GM20431 (cell line): ENCODE results near the gene RBM23.

Experiments
- in situ Hi-C: fragments of 300-500 bp; cut with MseI, MboI; formaldehyde crosslinking; loops from one replicate; pipeline ENCODE4 v1.15.0; 2020; ENCODE audit warnings: low sequenced_read_pairs; ENCODE audit not compliant: unreplicated experiment

RBM23 gene

GRCh38 chr14:22887260-22887989, 31.5 kb downstream of the RBM23 start:
- in situ Hi-C loops: no loop called here

DNA sequence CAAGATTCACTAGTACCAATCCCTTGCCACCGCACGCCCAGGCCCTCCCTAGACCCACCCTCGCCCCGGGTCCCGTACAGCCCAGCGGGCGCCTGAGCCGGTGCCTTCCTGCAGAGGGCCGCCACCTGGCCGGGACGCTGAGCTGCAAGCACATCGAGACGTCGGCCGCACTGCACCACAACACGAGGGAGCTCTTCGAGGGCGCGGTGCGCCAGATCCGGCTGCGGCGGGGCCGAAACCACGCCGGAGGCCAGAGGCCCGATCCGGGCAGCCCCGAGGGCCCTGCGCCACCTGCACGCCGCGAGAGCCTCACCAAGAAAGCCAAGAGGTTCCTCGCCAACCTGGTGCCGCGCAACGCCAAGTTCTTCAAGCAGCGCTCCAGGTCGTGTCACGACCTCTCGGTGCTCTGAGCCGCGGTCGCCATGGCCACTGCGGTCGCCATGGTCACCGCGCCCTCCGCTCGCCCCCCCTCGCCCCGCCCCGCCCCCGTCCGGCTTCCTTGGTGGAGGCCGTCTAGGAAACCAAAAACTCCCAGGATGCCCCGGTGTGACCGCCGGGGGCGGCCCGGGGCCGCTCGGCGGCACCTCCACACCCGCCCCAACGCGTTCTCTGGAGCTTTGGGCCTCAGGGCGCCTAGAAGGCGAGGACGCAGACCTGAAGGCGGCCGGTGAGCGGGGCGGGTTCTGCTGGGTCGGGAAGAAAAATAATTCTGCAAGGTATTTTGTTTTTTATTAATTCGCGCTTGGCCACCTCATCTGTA, 32.3 kb downstream of the RBM23 start:
- in situ Hi-C loops: no loop called here

DNA sequence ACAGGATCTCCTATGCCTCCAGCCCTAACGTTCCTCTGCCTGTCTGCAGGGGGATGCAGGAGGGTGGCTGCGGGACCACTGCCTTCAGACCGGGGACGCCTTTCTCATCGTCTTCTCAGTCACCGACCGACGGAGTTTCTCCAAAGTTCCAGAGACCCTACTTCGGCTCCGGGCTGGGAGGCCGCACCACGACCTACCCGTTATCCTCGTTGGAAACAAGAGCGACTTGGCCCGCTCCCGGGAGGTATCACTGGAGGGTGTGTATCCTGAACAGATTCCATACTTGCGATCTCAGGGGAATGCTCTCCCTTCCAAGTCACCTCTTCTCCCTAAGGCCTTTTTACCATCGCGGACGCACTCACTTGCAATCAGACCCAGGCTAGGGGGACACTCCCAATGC, 33.0 kb downstream of the RBM23 start:
- in situ Hi-C loops: no loop called here

- in situ Hi-C loops: no loop called here
Measured at GRCh38 chr14:22884738-22885523, 34.0 kb downstream of the RBM23 start.

GRCh38 chr14:22884076-22884737, 34.7 kb downstream of the RBM23 start:
- in situ Hi-C loops: no loop called here

DNA sequence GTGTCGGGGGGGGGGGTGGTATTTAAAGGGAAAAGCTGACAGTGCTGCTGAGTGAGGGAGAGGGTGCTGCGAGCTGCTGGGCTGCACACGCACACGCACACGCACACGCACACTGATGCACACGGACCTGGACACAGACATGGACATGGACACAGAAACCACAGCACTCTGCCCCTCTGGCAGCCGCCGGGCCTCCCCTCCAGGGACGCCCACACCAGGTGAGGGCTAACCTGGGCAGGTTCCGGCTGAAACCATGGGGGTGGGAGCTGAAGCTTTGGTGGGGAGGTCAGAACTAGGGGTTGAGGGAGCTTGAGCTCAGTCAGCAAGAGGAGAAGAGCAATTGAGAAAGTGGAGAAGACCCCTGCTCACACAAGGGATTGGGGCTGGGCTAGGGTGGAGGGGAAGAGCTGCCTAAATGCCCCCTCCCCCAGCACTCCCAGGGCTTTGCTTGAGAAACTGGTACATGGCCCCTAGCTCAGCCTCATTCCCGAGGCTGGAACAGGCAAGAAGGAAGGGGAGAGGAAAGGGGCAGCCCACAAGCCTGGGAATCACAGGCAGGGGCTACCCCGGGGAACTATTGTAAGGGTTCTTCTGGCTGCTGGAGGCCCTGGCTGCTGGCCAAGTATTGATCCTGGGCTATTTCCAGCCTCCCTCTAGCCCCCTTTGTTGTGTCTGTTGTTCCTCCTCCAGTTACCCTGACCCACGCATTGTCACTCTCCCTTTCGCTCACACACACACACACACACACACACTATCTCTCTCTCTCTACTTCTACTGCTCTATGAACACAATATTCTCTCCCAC, 35.6 kb downstream of the RBM23 start, which contains the start of gene REM2:
Gene REM2, plus strand, starts transcription at position 50 of the 804 bp plus-strand sequence. Its CDS starts 66 bp downstream, at position 116.
- in situ Hi-C loops: no loop called here

- in situ Hi-C loops: no loop called here
Measured at GRCh38 chr14:22882529-22883172, 36.3 kb downstream of the RBM23 start.

DNA sequence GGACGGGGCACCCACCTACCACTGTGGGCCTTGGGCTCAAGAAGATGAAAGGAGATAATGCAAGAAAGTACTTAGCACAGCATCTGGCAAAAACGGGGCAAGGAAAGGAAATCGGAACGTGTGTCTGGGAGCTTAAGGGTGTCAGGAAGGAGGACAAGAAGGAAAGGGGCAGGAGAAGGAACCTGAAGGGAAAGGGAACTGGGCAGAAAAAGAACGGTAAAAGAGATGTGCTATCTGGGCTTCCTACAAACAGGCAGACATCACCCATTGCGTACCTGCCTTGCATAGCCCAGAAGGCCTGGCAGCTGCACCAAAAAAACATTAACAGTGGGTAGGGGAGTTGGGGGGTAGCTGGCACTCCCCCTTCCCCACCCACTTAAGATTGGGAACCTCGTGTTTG, 36.9 kb downstream of the RBM23 start:
- in situ Hi-C loops: no loop called here

DNA sequence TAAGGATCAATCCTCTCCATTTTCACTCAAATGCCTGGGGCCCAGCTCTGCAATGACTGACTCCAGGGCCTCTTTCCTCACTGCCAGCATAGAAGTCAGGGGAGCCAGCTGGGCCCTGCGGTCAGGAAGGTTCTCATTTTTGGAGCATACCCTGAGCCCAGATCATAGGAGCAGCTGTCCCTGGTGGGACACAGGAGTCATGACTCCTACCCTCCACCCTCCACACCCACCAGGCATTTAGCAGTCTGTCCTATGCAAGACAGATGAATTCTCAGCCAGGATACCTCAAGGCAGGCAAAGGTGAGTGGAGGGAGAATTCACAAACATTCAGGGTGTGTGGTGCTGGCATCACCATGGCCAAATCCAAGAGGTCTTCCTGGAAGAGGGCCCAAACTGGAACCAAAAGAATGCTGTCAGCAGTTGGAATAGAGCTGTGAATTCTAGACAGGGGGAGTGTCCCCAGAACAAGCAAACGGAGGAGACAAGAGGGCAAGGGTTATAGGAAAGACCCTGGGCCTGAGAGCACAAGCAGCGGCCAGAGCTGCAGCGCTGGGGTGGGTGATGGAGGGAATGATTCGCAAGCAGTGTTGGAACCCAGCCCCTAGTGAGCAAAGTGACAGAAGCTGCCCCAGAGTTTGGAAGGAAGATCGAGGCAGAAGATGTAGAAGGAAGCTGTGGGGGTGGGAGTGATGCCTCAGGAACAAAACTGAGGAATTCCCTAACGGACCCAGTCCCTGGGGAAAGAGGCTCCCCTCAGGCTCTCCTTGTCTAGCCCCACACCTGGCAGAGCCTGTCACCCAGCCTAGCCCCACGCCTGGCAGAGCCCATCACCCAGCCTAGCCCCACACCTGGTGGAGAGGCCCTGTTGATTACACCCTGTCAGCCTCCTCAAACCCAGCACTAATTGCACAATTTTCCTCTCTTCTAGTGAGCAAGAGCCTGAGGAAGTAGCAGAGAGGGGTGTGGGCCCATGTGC, 40.4 kb downstream of the RBM23 start:
- in situ Hi-C loops: no loop called here

DNA sequence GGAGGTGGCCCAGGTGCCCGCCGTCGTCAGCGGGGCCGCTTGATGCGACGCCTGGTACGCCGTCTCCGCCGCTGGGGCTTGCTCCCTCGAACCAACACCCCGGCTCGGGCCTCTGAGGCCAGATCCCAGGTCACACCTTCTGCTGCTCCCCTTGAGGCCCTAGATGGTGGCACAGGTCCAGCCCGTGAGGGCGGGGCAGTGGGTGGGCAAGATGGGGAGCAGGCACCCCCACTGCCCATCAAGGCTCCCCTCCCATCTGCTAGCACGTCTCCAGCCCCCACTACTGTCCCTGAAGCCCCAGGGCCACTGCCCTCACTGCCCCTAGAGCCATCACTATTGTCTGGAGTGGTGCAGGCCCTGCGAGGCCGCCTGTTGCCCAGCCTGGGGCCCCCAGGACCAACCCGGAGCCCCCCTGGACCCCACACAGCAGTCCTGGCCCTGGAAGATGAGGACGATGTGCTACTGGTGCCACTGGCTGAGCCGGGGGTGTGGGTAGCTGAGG, 41.9 kb downstream of the RBM23 start:
- in situ Hi-C loops: no loop called here

DNA sequence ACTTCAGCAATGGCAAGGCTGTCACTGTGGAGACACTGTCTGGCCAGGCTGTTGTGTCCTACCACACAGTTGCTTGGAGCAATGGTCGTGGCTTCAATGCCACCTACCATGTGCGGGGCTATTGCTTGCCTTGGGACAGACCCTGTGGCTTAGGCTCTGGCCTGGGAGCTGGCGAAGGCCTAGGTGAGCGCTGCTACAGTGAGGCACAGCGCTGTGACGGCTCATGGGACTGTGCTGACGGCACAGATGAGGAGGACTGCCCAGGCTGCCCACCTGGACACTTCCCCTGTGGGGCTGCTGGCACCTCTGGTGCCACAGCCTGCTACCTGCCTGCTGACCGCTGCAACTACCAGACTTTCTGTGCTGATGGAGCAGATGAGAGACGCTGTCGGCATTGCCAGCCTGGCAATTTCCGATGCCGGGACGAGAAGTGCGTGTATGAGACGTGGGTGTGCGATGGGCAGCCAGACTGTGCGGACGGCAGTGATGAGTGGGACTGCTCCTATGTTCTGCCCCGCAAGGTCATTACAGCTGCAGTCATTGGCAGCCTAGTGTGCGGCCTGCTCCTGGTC, 43.1 kb downstream of the RBM23 start:
- in situ Hi-C loops: no loop called here

DNA sequence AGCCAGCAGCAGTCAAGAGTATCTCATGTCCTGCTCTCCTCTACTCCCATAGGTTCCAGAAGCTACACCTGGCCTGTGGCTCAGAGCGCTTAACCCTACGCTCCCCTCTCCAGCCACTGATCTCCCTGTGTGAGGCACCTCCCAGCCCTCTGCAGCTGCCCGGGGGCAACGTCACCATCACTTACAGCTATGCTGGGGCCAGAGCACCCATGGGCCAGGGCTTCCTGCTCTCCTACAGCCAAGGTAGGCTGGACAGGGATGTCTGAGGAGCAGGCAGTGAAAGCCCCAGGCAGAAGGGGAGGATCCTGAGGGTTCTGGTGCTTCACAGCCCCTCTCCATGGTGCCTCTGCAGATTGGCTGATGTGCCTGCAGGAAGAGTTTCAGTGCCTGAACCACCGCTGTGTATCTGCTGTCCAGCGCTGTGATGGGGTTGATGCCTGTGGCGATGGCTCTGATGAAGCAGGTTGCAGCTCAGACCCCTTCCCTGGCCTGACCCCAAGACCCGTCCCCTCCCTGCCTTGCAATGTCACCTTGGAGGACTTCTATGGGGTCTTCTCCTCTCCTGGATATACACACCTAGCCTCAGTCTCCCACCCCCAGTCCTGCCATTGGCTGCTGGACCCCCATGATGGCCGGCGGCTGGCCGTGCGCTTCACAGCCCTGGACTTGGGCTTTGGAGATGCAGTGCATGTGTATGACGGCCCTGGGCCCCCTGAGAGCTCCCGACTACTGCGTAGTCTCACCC, 43.8 kb downstream of the RBM23 start:
- in situ Hi-C loops: no loop called here

DNA sequence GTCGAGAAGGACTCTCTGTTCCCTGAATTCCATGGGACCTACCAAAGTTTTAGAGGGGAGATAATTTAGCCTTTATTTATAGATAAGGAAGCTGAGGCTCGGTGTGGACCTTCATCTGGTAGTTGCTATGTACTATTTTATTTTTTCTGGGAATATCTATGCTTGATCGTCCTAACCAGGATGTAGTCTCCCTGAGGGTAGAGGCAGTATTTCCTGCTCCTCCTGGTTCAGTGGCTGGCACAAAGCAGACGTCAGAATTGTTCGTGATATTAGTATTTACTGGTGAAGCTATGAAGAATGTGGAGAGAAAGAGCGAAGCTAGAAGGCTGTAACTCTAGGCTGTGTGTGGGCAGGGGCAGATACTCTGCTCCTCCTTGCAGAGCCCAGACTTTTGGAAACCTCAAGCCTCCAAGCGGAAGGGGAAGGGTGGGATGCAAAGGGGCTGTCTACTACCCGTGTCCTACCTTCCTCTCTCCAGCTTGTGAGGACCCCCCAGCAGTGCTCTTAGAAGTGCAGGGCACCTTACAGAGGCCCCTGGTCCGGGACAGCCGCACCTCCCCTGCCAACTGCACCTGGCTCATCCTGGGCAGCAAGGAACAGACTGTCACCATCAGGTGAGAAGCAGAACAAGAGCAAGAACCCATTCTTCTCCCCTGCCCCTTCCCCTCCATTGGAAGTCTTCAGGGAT, 46.0 kb downstream of the RBM23 start:
- in situ Hi-C loops: loop anchor here (25.0 kb wide), 2 partner anchors 211 to 286 kb away; partner anchors contain the start of genes ABHD4 and DAD1

DNA sequence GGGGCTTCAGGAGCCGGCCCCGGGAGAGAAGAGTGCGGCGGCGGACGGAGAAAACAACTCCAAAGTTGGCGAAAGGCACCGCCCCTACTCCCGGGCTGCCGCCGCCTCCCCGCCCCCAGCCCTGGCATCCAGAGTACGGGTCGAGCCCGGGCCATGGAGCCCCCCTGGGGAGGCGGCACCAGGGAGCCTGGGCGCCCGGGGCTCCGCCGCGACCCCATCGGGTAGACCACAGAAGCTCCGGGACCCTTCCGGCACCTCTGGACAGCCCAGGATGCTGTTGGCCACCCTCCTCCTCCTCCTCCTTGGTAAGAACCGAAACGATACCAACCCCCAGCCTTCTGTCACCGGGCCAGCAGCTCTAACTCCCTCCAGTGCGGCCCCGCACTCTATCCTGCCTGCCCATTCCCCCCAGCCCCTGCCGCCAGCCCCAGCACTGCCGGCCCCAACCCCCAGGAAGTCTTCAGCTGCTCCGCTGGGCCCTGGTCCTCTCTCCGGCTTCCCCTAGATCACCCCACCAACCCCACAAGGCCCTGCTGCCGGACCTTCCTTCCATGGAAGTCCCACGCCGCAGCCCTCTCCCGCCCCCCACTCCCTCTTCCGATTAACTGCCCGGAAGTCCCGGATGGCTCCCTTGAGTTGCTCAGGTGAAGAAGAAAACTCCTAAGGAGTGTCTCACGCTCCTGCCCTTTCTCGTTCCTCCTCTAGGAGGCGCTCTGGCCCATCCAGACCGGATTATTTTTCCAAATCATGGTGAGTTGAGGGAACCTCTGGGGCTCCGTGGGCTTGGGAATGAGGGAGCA, 46.7 kb downstream of the RBM23 start:
- in situ Hi-C loops: loop anchor here (25.0 kb wide), 2 partner anchors 210 to 285 kb away; partner anchors contain the start of genes ABHD4 and DAD1
